Measurements from ENCODE around the gene ARHGAP18.

Gene ARHGAP18

GRCh38 chr6:129709769-129710449 is at the start of gene ARHGAP18:
Gene ARHGAP18, minus strand, starts transcription at chr6:129710177. Its CDS starts 41 bp downstream, at chr6:129710136.
- DNase-seq = peak; percentile 60 to 68

- no peak for DNase-seq
Observed at GRCh38 chr6:129755787-129756186, 45.8 kb upstream of the ARHGAP18 start.

GRCh38 chr6:129754750-129755149 is 44.8 kb upstream of the ARHGAP18 start:
- DNase-seq = no peak

- DNase-seq = no peak
Observed at GRCh38 chr6:129753422-129753821, 43.4 kb upstream of the ARHGAP18 start.

- no peak for DNase-seq
Observed at GRCh38 chr6:129751384-129751783, 41.4 kb upstream of the ARHGAP18 start.

- no peak for DNase-seq
Observed at GRCh38 chr6:129750360-129750759, 40.4 kb upstream of the ARHGAP18 start.

GRCh38 chr6:129749749-129750120 is 39.8 kb upstream of the ARHGAP18 start:
- DNase-seq = no peak

- no peak for DNase-seq
Observed at GRCh38 chr6:129748901-129749748, 39.1 kb upstream of the ARHGAP18 start.

- DNase-seq = peak; percentile 46 to 47
Observed at GRCh38 chr6:129748212-129748900, 38.4 kb upstream of the ARHGAP18 start.

- DNase-seq = no peak
Observed at GRCh38 chr6:129747588-129748112, 37.7 kb upstream of the ARHGAP18 start.

- no peak for DNase-seq
Observed at GRCh38 chr6:129744880-129745237, 34.9 kb upstream of the ARHGAP18 start.

GRCh38 chr6:129744201-129744879 is 34.4 kb upstream of the ARHGAP18 start:
- DNase-seq = no peak

- no peak for DNase-seq
Observed at GRCh38 chr6:129740013-129740412, 30.0 kb upstream of the ARHGAP18 start.

- no peak for DNase-seq
Observed at GRCh38 chr6:129736105-129736504, 26.1 kb upstream of the ARHGAP18 start.

GRCh38 chr6:129733290-129733689 is 23.3 kb upstream of the ARHGAP18 start:
- no peak for DNase-seq

GRCh38 chr6:129732542-129732941 is 22.6 kb upstream of the ARHGAP18 start:
- no peak for DNase-seq

GRCh38 chr6:129732034-129732433 is 22.1 kb upstream of the ARHGAP18 start:
- DNase-seq = no peak

- no peak for DNase-seq
Observed at GRCh38 chr6:129731428-129731827, 21.5 kb upstream of the ARHGAP18 start.

GRCh38 chr6:129730477-129731165 is 20.6 kb upstream of the ARHGAP18 start:
- DNase-seq = no peak

GRCh38 chr6:129726650-129727049 is 16.7 kb upstream of the ARHGAP18 start:
- DNase-seq = no peak

GRCh38 chr6:129725341-129725740 is 15.4 kb upstream of the ARHGAP18 start:
- DNase-seq = no peak

GRCh38 chr6:129719692-129720091 is 9.7 kb upstream of the ARHGAP18 start:
- DNase-seq = no peak

Data from stimulated activated CD4-positive, alpha-beta T cell treated with anti-CD3 and anti-CD28 coated beads, Interleukin-2, amount 100 ng/mL, for 48 hours (primary cell).